ENCODE results near the gene LRRC70.
"Not testable (repeated sequence)": the region's sequence is repeated elsewhere in the genome, so short reads cannot be mapped to it uniquely, and the experiment has no call there.

LRRC70 gene

DNA sequence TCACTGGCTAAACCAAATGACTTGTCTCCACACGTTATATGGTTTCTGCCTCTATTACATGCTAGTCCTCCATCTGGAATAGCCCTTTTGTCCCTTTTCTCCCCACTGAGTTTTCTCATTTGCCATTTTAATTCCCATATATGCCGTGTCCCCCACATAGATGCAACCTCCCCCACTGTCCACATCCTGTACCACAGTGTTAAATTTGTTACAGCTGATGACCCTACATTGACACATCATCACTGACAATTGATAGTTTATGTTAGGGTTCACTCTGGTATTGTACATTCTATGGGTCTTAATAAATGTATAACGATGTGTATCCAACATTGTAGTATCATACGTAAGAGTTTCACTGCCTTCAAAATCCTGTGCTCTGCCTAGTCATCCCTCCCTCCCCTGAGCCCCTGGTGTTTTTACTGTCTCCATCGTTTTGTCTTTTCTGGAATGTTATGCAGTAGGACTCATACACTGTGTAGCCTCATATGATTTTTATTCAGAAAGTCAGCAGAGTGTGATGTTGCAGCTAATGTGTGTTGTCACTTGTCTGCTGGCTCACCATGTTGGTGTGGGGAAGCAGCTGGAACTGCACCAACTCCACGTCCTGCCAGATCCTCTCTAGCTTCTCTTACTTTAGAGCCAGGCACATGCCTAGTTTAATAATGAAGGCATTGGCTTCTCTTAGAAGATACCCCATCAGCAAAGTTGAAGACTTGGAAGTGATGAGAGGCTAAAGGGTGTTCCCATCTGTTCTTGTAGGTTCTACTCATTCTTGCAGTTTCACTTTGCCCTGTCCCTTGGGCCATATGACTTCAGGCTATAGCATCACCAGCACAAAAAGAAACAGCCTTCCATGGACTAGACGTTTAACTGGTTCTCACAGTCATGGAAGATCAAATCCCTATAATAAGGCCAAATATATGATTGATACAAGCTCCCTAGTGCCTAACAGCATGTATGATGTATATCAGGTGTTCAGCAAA lies 30.2 kb downstream of the LRRC70 start:
- no peak for DNase-seq

DNA sequence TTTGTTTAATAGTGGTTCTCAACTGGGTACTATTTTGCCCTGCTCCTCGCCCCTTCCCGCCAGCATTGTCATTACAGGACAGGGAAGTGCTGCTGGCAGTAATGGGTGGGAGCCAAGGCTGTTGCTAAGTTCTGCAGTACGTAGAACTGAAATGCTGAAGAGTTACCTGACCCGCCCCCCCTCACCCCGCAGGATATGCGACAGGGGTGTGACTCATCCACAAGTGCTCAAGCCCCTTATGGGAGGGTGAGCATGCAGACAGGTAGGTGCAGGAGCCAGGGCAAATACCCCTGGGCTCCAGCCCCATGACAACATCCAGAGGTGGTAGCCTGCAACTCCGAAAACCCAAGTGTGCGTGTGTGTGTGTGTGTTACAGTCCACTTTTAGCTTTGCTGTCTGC lies 35.7 kb downstream of the LRRC70 start:
- DNase-seq: no peak

DNA sequence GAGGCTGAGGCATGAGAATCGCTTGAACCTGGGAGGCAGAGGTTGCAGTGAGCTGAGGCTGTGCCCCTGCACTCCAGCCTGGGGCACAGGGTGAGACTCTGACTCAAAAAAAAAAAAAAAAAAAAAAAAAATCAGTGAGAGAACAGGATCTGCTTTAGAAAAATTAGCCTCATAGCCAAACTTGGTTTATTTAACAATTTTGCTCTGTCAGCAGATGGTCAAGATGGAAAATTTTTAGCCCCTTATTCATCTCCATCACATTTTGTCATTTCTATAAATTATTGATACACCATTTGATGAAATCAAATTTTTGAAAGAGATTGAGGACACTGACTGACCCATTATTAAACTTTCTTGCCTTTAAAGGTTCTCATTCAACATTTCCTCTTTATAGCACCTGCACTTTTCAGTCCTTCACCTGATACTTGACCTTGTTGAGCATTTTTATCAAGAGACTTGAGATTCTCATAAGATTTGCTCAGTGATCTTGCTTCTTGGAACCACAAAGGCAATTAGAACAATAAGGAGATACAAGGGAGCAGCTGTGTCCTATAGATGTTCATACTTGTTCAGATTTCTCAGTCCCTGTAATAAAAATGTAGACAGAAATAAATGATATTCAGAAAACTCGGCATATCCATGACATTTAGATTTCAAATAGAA lies 38.1 kb downstream of the LRRC70 start:
- no peak for DNase-seq

DNA sequence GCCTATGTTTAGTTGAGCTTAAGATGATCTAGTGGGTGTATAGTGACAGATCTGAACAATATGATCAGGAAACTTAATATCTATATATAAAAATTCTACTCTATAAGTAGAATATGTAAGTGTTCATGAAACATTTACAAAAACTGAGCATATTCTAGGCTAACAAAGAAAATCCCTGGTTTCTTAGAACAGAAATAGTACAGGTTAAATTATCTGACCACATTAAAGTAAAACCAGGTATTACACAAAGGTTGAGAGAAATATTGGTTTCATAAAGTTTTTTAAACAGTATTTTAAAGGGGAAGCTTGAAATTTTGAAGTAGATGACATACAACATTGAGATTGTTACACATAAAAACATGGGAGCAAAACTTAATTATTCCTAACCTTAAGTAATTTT lies 39.3 kb downstream of the LRRC70 start:
- no peak for DNase-seq

DNA sequence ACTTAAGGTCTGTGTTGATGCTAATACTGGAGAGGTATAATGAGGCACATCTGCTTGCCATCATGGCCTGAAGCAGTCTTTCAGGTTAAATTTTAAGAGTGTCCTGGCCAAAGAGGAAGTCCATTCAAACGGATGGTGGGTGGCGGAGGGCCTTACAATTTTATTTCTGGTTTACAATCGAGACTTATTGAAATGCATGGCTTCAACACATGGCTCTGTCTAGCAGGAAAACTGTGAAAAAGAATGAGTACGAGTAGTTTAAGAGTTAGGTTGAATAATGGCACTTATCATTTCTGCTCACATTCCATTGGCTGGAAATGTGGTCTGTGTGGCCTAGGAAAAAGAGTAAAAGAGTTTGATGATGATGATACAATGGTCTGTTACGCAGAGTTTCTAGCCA lies 42.1 kb downstream of the LRRC70 start:
- DNase-seq: no peak

DNA sequence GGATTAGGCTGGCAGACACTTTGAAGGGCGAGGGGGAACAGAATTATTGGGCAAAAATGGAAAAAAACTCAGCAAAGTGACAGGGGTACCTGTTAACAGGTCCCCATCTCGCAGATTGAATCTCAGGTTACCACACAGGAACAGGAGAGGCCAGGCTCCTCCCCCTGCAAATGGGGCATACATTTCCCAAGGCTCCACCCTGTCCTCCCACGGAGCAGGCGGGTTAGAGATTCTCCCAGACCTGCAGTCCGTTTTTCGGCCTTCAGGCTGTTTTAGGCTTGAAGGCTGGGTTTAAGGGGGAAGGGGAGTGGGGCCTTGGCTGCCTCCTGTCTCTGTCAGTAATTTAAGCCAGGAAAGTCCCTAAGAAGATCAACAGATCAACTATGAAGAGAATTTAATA lies 42.7 kb downstream of the LRRC70 start:
- DNase-seq: no peak

DNA sequence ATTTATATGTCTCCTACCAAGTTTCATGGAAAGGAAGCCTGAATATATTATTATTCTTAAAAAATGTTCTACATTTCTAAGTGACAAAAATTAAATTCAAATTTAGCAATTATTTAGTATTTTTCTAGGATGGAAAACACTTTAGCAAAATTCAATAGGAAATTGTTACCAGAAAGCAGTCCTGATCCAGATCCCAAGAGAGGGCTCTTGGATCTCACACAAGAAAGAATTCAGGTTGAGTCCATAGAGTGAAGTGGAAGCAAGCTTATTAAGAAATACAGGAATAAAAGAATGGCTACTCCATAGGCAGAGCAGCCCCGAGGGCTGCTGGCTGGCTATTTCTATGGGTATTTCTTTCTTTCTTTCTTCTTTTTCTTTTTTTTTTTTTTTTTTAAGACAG lies 44.7 kb downstream of the LRRC70 start:
- DNase-seq: no peak

DNA sequence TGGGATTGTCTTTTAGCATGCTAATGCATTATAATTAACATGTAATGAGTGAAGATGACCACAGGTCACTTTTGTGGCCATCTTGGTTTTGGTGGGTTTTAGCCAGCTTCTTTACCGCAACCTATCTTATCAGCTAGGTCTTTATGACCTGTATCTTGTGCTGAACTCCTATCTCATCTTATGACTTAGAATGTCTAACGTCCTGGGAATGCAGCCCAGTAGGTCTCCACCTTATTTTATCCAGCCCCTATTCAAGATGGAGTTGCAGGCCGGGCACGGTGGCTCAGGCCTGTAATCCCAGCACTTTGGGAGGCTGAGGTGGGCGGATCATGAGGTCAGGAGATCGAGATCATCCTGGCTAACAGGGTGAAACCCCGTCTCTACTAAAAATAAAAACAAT lies 45.8 kb downstream of the LRRC70 start:
- not testable (repeated sequence) for DNase-seq

DNA sequence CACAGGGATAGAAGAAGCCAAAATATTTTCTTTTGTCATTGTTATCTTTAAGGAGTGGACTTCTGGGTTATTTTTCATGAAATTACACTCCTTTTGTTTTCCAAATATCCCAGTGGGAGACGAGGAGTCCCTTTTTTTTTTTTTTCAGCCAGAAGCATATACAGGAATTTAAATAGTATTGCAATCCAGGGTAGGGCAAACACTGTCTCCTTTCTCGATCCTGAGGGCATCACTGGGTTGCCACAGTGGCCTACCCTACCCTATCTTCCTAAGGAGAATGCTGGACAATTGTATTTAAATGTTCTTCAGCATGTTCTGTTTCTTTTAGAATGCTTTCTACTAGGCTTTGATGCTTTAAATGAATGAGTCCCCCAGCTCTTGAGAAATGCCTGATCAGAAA lies 47.9 kb downstream of the LRRC70 start:
- DNase-seq: no peak

DNA sequence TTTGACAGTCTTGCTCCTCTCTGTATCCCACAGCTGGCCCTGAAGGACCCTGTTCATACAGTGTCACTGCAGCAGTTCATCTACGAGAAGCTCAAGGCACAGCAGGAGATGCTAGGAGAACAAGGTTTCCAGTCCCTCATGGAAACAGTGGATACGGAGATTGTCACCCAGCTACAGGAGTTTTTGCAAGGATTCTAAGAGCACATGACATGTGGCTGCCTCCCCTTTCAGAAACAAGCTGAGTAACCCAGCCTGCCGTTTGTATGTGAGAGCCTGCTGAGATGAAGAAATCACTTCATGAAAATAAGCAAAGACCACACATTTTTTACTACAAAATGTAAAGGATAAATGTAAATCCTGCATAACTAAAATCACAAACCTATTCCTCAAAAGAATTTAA lies 48.5 kb downstream of the LRRC70 start:
- DNase-seq: no peak

DNA sequence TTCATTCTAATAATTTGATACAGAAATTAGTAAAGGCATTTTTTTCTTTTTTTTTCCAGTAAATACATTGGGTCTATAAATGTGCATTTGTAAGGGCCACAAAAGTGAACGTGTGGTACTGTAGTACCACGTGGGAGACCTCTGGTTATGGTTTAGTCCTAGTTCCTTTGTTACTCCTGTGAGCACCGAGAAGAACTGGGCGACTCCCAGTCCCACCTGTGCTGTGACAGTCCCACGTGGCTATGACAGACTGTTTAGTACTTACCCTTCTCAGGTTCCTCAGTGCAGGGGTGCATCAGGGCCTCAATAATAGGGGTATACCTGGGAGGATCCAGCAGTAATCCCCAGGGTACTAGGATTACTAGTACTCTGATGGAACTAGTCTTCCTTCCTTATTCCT lies 49.3 kb downstream of the LRRC70 start:
- DNase-seq: no peak

All from CD4-positive, alpha-beta T cell treated with Interleukin-12 subunit alpha and Interleukin-12 subunit beta, for 1 hour (primary cell).